Loucy (cell line): ENCODE measurements around the gene CCDC69.
A peak's percentile ranks its signal among the peaks of the same experiment; 100 is the strongest.

Experiments
- H2AFZ ChIP-seq: fragments of 200-600 bp; sonication (generic); 2 replicates; pipeline ENCODE4 v1.6.0; 2016; ENCODE audit warnings: antibody characterized with exemption, mild to moderate bottlenecking, low read length, moderate library complexity
- H3F3A ChIP-seq: fragments of 200-600 bp; 2 replicates; pipeline ENCODE4 v1.6.0; 2016; ENCODE audit warnings: antibody characterized with exemption, low read depth, mild to moderate bottlenecking
- H3K27me3 ChIP-seq: fragments of 200-600 bp; sonication (generic); 2 replicates; pipeline ENCODE4 v1.6.1; 2014; ENCODE audit warnings: low read length, mild to moderate bottlenecking; ENCODE audit not compliant: insufficient read depth, poor library complexity, severe bottlenecking
- H3K36me3 ChIP-seq: fragments of 200-600 bp; sonication (generic); 2 replicates; pipeline ENCODE4 v1.6.1; 2016; ENCODE audit warnings: low read length; ENCODE audit not compliant: insufficient read depth
- H3K4me1 ChIP-seq: fragments of 200-600 bp; sonication (generic); 2 replicates; pipeline ENCODE4 v1.5.1; 2014; ENCODE audit warnings: low read length, mild to moderate bottlenecking; ENCODE audit not compliant: insufficient read depth, poor library complexity, severe bottlenecking
- H3K4me2 ChIP-seq: fragments of 200-600 bp; sonication (generic); 2 replicates; pipeline ENCODE4 v1.6.0; 2014; ENCODE audit warnings: antibody characterized with exemption, low read length, low read depth, mild to moderate bottlenecking; ENCODE audit not compliant: poor library complexity, severe bottlenecking
- H3K4me3 ChIP-seq: fragments of 200-600 bp; sonication (generic); 2 replicates; pipeline ENCODE4 v1.5.1; 2014; ENCODE audit warnings: low read length, mild to moderate bottlenecking, mixed read lengths; ENCODE audit not compliant: poor library complexity, severe bottlenecking
- H3K79me2 ChIP-seq: fragments of 200-600 bp; sonication (generic); 2 replicates; pipeline ENCODE4 v1.6.1; 2014; ENCODE audit warnings: low read length; ENCODE audit not compliant: insufficient read depth
- H3K9ac ChIP-seq: fragments of 200-600 bp; sonication (generic); 2 replicates; pipeline ENCODE4 v1.6.0; 2014; ENCODE audit warnings: mild to moderate bottlenecking, low read depth, low read length, moderate library complexity; ENCODE audit not compliant: poor library complexity, severe bottlenecking
- H3K9me2 ChIP-seq: fragments of 200-600 bp; sonication (generic); replicated peaks from 2 replicates; pipeline ENCODE4 v1.6.1; 2016; ENCODE audit warnings: low read depth, low read length, mixed read lengths
- H3K9me3 ChIP-seq: fragments of 200-600 bp; sonication (generic); 2 replicates; pipeline ENCODE4 v1.6.1; 2014; ENCODE audit warnings: mild to moderate bottlenecking, antibody characterized with exemption, low read length, low read depth; ENCODE audit not compliant: insufficient read depth
- H4K20me1 ChIP-seq: fragments of 200-600 bp; sonication (generic); 2 replicates; pipeline ENCODE4 v1.6.0; 2014; ENCODE audit warnings: antibody characterized with exemption, low read length, mild to moderate bottlenecking; ENCODE audit not compliant: insufficient read depth, poor library complexity, severe bottlenecking
- EZH2phosphoT487 ChIP-seq: fragments of 200-600 bp; IDR thresholded peaks from 2 replicates; pipeline ENCODE4 v1.6.1; 2018; ENCODE audit warnings: antibody characterized with exemption, mild to moderate bottlenecking, moderate library complexity, borderline replicate concordance
- TF ChIP-seq, protein P1 (sequence below): fragments of 200-600 bp; sonication (generic); conservative IDR thresholded peaks from 2 replicates; pipeline ENCODE4 v1.5.1; 2014; ENCODE audit warnings: mild to moderate bottlenecking, antibody characterized with exemption, low read length

Gene CCDC69

DNA sequence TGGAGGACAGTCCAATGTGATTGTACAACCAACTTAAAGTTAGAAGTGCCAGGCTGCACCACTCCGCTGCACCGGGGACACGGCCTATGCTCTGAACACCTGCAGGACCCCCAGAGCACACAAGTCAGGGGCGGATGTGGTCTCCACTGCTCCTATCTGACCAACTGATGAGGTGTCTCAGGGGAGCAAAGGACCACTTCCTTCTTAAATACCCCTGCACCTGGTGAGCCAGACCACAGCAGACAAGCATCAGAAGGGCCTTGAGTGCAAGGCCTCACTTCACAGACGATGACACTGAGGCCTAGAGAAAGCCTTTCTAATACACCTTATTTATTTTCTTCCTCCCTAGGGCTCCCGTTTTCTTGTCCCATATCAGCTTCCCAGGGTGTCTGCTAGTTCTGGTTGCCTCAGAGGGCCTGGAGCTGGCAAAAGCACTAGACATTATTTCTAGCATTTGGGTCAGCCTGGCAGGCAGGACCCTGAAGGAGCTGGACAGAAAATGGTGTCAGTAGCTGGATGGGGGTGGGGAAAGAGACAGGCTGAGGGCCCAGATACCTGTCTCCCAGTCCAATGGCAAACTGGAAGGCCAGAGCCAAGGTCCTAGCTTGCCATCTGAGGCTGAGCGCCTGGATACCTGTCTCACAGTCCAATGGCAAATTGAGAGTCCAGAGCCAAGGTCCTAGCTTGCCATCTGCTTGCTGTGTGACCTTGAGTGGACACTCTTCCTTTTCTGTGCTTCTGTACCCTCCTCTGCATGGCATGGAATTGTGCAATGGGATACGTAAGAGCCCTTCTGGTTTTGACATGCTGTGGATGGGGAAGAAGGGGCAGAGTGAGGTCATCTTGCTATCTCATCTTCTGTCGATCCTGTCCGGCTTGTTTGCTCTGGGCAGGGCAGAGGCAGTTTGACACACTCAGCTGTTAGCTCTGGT, 9.0 kb downstream of the CCDC69 start:
- H3K27me3 ChIP-seq = no peaks in the 10 kb centered on the region
- H3K9me2 ChIP-seq = no peaks in the 10 kb centered on the region
- H3F3A ChIP-seq = peaks cover 24% of the 10 kb centered on the region
- H3K4me1 ChIP-seq = peaks cover 73% of the 10 kb centered on the region
- peak overlapping the region; percentile 79 for H3K4me3 ChIP-seq
- peak overlapping the region; percentile 98 for H3K9ac ChIP-seq
- no peaks in the 10 kb centered on the region for H3K9me3 ChIP-seq
- no peak overlapping the region for H2AFZ ChIP-seq
- TF ChIP-seq, protein P1, sequence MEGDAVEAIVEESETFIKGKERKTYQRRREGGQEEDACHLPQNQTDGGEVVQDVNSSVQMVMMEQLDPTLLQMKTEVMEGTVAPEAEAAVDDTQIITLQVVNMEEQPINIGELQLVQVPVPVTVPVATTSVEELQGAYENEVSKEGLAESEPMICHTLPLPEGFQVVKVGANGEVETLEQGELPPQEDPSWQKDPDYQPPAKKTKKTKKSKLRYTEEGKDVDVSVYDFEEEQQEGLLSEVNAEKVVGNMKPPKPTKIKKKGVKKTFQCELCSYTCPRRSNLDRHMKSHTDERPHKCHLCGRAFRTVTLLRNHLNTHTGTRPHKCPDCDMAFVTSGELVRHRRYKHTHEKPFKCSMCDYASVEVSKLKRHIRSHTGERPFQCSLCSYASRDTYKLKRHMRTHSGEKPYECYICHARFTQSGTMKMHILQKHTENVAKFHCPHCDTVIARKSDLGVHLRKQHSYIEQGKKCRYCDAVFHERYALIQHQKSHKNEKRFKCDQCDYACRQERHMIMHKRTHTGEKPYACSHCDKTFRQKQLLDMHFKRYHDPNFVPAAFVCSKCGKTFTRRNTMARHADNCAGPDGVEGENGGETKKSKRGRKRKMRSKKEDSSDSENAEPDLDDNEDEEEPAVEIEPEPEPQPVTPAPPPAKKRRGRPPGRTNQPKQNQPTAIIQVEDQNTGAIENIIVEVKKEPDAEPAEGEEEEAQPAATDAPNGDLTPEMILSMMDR = no peak
- TF ChIP-seq EZH2phosphoT487 = no peak
- H4K20me1 ChIP-seq = peaks cover 8% of the 10 kb centered on the region
- peaks cover 82% of the 10 kb centered on the region for H3K79me2 ChIP-seq
- H3K4me2 ChIP-seq = peak overlapping the region; percentile 96
- H3K36me3 ChIP-seq = no peaks in the 10 kb centered on the region

DNA sequence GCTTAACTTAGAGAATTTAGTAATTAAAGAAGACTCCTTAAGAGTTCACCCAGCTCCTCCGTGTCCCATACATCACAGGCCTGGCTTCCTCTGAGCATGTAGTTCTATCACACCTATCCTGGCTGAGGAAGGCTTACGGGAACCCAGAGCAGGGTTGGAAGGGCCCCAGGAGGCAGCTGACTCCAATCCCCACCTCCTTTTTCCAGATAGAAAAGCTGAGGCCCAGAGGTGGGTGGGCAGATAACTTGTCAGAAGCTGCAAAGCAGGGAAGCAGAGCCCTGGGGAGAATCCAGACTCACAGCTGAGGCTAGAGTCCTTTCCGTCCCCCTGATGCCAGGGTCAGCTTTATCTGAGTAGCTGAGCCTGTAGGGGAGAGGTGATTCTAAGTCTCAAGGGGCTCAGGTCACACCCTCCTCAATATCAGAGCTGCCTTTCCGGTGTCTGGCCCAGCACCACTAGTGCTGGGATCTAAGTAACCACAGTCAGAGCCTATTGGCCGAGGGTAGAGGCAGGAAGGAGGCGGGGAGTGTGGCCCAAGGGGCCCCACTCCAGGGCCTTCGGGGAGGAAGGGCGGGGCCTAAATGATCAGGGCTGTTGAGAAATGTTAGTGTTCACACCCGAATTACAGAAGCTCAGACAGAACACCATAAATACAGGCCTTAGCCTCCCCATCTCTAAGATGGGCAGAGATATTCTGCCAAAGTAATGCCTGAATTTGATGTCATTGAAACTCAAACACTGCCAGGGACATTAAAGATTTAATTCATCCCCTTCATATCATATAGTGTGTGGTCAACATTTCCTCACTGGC, 9.9 kb downstream of the CCDC69 start:
- H3K4me1 ChIP-seq = peaks cover 72% of the 10 kb centered on the region
- H2AFZ ChIP-seq = no peak overlapping the region
- peaks cover under 1% of the 10 kb centered on the region for H4K20me1 ChIP-seq
- H3K79me2 ChIP-seq = peaks cover 82% of the 10 kb centered on the region
- H3K9ac ChIP-seq = peak overlapping the region; percentile 98
- peaks cover 24% of the 10 kb centered on the region for H3F3A ChIP-seq
- H3K27me3 ChIP-seq = no peaks in the 10 kb centered on the region
- peak overlapping the region; percentile 96 for H3K4me2 ChIP-seq
- TF ChIP-seq, protein P1 = no peak
- no peak for TF ChIP-seq EZH2phosphoT487
- H3K36me3 ChIP-seq = no peaks in the 10 kb centered on the region
- no peaks in the 10 kb centered on the region for H3K9me3 ChIP-seq
- no peaks in the 10 kb centered on the region for H3K9me2 ChIP-seq
- H3K4me3 ChIP-seq = peak overlapping the region; percentile 79

DNA sequence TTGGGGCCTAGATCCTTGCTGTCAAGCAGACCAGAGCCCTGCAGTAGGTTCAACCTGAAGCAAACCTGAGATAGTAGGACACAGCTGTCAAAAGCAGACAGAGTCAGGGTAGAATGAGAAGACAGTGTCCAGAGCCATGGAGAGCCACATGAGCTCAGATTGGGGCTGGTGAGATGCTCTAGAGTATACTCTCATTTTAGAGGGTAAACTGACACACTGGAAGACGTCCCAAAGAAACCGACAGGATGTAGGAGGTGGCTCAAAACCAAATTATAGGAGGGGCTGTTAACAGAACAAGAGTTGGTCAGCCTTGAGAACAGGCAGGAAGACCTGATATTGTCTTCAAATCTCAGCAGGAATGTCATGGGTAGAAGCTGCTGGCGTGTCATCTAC, 11.5 kb downstream of the CCDC69 start:
- peak overlapping the region; percentile 79 for H3K4me3 ChIP-seq
- TF ChIP-seq, protein P1 = no peak
- no peak for TF ChIP-seq EZH2phosphoT487
- no peaks in the 10 kb centered on the region for H4K20me1 ChIP-seq
- H3K27me3 ChIP-seq = no peaks in the 10 kb centered on the region
- peaks cover 64% of the 10 kb centered on the region for H3K4me1 ChIP-seq
- H3K36me3 ChIP-seq = no peaks in the 10 kb centered on the region
- peaks cover 73% of the 10 kb centered on the region for H3K79me2 ChIP-seq
- H3K4me2 ChIP-seq = peak overlapping the region; percentile 96
- no peaks in the 10 kb centered on the region for H3K9me3 ChIP-seq
- no peaks in the 10 kb centered on the region for H3K9me2 ChIP-seq
- H2AFZ ChIP-seq = no peak overlapping the region
- H3F3A ChIP-seq = peaks cover 24% of the 10 kb centered on the region
- H3K9ac ChIP-seq = peak overlapping the region; percentile 98
